ENCODE measurements around the gene CHST8.

- TF ChIP-seq CTCF (IDR thresholded peaks at IDR 0.05) = no peak
- TF ChIP-seq EP300 (IDR thresholded peaks at IDR 0.05) = no peak
- TF ChIP-seq POLR2A (IDR thresholded peaks at IDR 0.05; ENCODE audit: low read depth) = no peak
Observed at GRCh38 chr19:33722456-33723239, 100.9 kb downstream of the CHST8 start.
